Keratinocyte (primary cell): ENCODE data around the gene MAGEF1. TPM values are rescaled to one million over a fixed set of nuclear protein-coding genes. Genes with fewer than 3 reads are reported as not detected.
A peak's percentile ranks its signal among the peaks of the same experiment; 100 is the strongest.

Source experiments
- DNase-seq: peaks from one replicate; pipeline ENCODE4 v3.0.0-alpha.2; 2011; ENCODE audit warnings: low read depth, missing footprints, low spot score
- FAIRE-seq: peaks from 2 replicates; lab custom pipeline; 2011; peaks lifted over from hg19 to GRCh38; lab: Jason Lieb, UNC
- H2AFZ ChIP-seq: 2 replicates; pipeline ENCODE4 v1.6.0; 2012; ENCODE audit warnings: low read length, control low read depth, inconsistent platforms; ENCODE audit not compliant: control insufficient read depth
- H3K27ac ChIP-seq: 2 replicates; pipeline ENCODE4 v1.5.1; 2011; ENCODE audit warnings: low read length; ENCODE audit not compliant: control insufficient read depth, insufficient read depth
- H3K27me3 ChIP-seq: 3 replicates; pipeline ENCODE4 v1.6.0; 2011; ENCODE audit warnings: low read length; ENCODE audit not compliant: control insufficient read depth, insufficient read depth; ENCODE audit errors: extremely low read depth
- H3K36me3 ChIP-seq, 2 experiments: 2 replicates in 1 of 2; 3 replicates in 1 of 2; pipeline ENCODE4 v1.5.1; 2011; ENCODE audit warnings: low read length in 2 of 2, mild to moderate bottlenecking in 1 of 2; ENCODE audit not compliant: control insufficient read depth in 2 of 2, insufficient read depth in 2 of 2; ENCODE audit errors: extremely low read depth in 1 of 2
- H3K4me1 ChIP-seq: 3 replicates; pipeline ENCODE4 v1.5.1; 2011; ENCODE audit warnings: low read length; ENCODE audit not compliant: control insufficient read depth, insufficient read depth; ENCODE audit errors: extremely low read depth
- H3K4me2 ChIP-seq: 3 replicates; pipeline ENCODE4 v1.6.0; 2011; ENCODE audit warnings: low read depth, low read length; ENCODE audit not compliant: control insufficient read depth, insufficient read depth; ENCODE audit errors: extremely low read depth
- H3K4me3 ChIP-seq, 3 experiments: fragments of 200-600 bp in 1 of 3; sonication (generic) in 1 of 3; 2 replicates in 2 of 3; 3 replicates in 1 of 3; pipeline ENCODE4 v1.5.1; 2011 to 2016; ENCODE audit warnings: low read length in 3 of 3, mild to moderate bottlenecking in 3 of 3, control low read depth in 2 of 3, inconsistent platforms in 1 of 3, low read depth in 1 of 3, mixed read lengths in 1 of 3, mixed run types in 1 of 3, moderate library complexity in 1 of 3; ENCODE audit not compliant: control insufficient read depth in 2 of 3, insufficient read depth in 2 of 3; ENCODE audit errors: extremely low read depth in 1 of 3
- H3K79me2 ChIP-seq: 2 replicates; pipeline ENCODE4 v1.6.0; 2012; ENCODE audit warnings: low read length; ENCODE audit not compliant: control insufficient read depth, insufficient read depth
- H3K9ac ChIP-seq: 3 replicates; pipeline ENCODE4 v1.6.0; 2011; ENCODE audit warnings: low read length; ENCODE audit not compliant: control insufficient read depth, insufficient read depth; ENCODE audit errors: extremely low read depth
- H3K9me1 ChIP-seq: 3 replicates; pipeline ENCODE4 v1.6.0; 2011; ENCODE audit warnings: low read length; ENCODE audit not compliant: control insufficient read depth, insufficient read depth; ENCODE audit errors: extremely low read depth
- H3K9me3 ChIP-seq: 2 replicates; pipeline ENCODE4 v1.5.1; 2012; ENCODE audit warnings: low read depth, low read length; ENCODE audit not compliant: control insufficient read depth
- H4K20me1 ChIP-seq: 3 replicates; pipeline ENCODE4 v1.6.0; 2011; ENCODE audit warnings: low read length; ENCODE audit not compliant: control insufficient read depth, insufficient read depth; ENCODE audit errors: extremely low read depth
- CTCF ChIP-seq, 3 experiments: IDR thresholded peaks in 1 of 3; conservative IDR thresholded peaks in 1 of 3; optimal IDR thresholded peaks in 1 of 3; 2 replicates in 2 of 3; 3 replicates in 1 of 3; pipeline versions ENCODE3 to v1.5.1; 2011; ENCODE audit warnings: low read length in 3 of 3, mild to moderate bottlenecking in 3 of 3, moderate library complexity in 2 of 3, control low read depth in 1 of 3, inconsistent platforms in 1 of 3; ENCODE audit not compliant: insufficient read depth in 2 of 3; ENCODE audit errors: extremely low read depth in 1 of 3
- EZH2 ChIP-seq: IDR thresholded peaks from one replicate; pipeline ENCODE4 v1.6.1; 2012; ENCODE audit warnings: inconsistent platforms, mild to moderate bottlenecking, low read length, moderate library complexity
- dilution Hi-C: fragments of 300-500 bp; cut with MboI; formaldehyde crosslinking; loops from one replicate; pipeline ENCODE4 v1.7.0; 2020; ENCODE audit warnings: low sequenced_read_pairs; ENCODE audit not compliant: extremely low pct_ligation_motif_present
- polyA plus RNA-seq, 5 experiments: library from polyadenylated mRNA; depleted of rRNA in 3 of 5; stranded (reverse) in 3 of 5; stranded (forward) in 1 of 5; unstranded in 1 of 5; fragments of >200 nt; gene quantifications; 1 replicate in 1 of 5; 2 replicates in 3 of 5; 3 replicates in 1 of 5; pipeline versions ENCODE4 v1.2.1 to v1.2.3, GENCODE V29; 2011 to 2012; ENCODE audit warnings: missing spikeins in 2 of 5, low read depth in 1 of 5, low replicate concordance in 1 of 5

Gene MAGEF1
- polyA plus RNA-seq, 1 donor (not counting 4 experiments of a cell fraction or from before 2014, with no cell fraction given): 11.8 TPM

- Histone ChIP-seq H3K9me1 (no peaks in the 10 kb centered on the region), H3K4me1 (peaks cover 27% of the 10 kb centered on the region), H3K36me3 (no peaks in the 10 kb centered on the region), H3K9ac (no peak overlapping the region), H2AFZ (no peak overlapping the region), H3K4me3 (no peak overlapping the region), H3K9me3 (no peaks in the 10 kb centered on the region), H3K27me3 (no peaks in the 10 kb centered on the region), H3K4me2 (no peak overlapping the region), H4K20me1 (no peaks in the 10 kb centered on the region), H3K79me2 (no peaks in the 10 kb centered on the region), H3K27ac (no peak overlapping the region)
- dilution Hi-C loops: no loop called here
- no peak for FAIRE-seq
- TF ChIP-seq CTCF (optimal IDR thresholded peaks at IDR 0.05 in 1 of 3, IDR thresholded peaks at IDR 0.05 in 1 of 3, conservative IDR thresholded peaks at IDR 0.05 in 1 of 3; ENCODE audit: extremely low read depth in 1 of 3, insufficient read depth in 2 of 3, low read length in 3 of 3) (no peak), EZH2 (no peak)
- no peak for DNase-seq
Measured at GRCh38 chr3:184758056-184758455, 46.2 kb upstream of the MAGEF1 start.

GRCh38 chr3:184757022-184757651 lies 45.3 kb upstream of the MAGEF1 start:
- Histone ChIP-seq H3K4me1 (peaks cover 27% of the 10 kb centered on the region), H3K79me2 (no peaks in the 10 kb centered on the region), H3K9me1 (no peaks in the 10 kb centered on the region), H3K27ac (no peak overlapping the region), H3K4me2 (peak overlapping the region; percentile 26), H3K9ac (peak overlapping the region; percentile 26), H3K9me3 (no peaks in the 10 kb centered on the region), H3K36me3 (no peaks in the 10 kb centered on the region), H4K20me1 (no peaks in the 10 kb centered on the region), H3K27me3 (no peaks in the 10 kb centered on the region), H3K4me3 (no peak overlapping the region), H2AFZ (peak overlapping the region; percentile 69)
- no peak for DNase-seq
- no peak for TF ChIP-seq EZH2
- no peak for TF ChIP-seq CTCF (optimal IDR thresholded peaks at IDR 0.05 in 1 of 3, IDR thresholded peaks at IDR 0.05 in 1 of 3, conservative IDR thresholded peaks at IDR 0.05 in 1 of 3; ENCODE audit: extremely low read depth in 1 of 3, insufficient read depth in 2 of 3, low read length in 3 of 3)
- FAIRE-seq: peak; percentile 51
- dilution Hi-C loops: no loop called here
